ENCODE measurements around the gene WNT10A. TPM values are rescaled to one million over a fixed set of nuclear protein-coding genes. Genes with fewer than 3 reads are reported as not detected.

Gene WNT10A
- polyA plus RNA-seq, 10 donors: 0.08 to 4.1 (median 0.27) TPM; not detected in 3

- DNase-seq: peak; percentile 35 to 72 (median 56)
Observed at GRCh38 chr2:218892693-218893348, 12.2 kb downstream of the WNT10A start.

GRCh38 chr2:218893349-218894150, 12.9 kb downstream of the WNT10A start:
- no peak for DNase-seq

GRCh38 chr2:218894151-218894879, 13.7 kb downstream of the WNT10A start:
- DNase-seq: no peak

GRCh38 chr2:218894880-218895157, 14.2 kb downstream of the WNT10A start:
- no peak for DNase-seq

DNA sequence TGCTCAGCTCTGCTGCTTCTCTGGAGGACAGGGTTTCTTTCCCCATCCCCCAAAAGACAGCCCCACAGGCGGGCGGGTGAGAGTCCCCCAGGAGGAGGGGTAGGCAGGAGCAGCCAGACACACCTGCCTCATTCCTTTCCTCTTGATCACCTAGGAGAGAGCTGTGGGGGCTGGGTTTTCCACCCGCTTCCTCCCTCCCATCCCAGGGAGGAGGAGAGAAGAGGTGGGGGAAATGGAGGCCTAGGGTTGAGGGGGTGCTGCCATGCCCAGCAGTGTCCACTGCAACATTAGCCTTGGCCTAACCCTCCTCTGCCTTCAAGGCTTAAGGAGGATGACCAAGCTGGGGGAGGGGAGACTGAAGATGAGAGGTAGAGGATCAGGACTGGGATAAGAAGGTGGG, 14.7 kb downstream of the WNT10A start:
- DNase-seq: no peak

- no peak for DNase-seq
Observed at GRCh38 chr2:218895759-218896500, 15.3 kb downstream of the WNT10A start.

- DNase-seq: no peak
Observed at GRCh38 chr2:218896501-218897393, 16.1 kb downstream of the WNT10A start.

DNA sequence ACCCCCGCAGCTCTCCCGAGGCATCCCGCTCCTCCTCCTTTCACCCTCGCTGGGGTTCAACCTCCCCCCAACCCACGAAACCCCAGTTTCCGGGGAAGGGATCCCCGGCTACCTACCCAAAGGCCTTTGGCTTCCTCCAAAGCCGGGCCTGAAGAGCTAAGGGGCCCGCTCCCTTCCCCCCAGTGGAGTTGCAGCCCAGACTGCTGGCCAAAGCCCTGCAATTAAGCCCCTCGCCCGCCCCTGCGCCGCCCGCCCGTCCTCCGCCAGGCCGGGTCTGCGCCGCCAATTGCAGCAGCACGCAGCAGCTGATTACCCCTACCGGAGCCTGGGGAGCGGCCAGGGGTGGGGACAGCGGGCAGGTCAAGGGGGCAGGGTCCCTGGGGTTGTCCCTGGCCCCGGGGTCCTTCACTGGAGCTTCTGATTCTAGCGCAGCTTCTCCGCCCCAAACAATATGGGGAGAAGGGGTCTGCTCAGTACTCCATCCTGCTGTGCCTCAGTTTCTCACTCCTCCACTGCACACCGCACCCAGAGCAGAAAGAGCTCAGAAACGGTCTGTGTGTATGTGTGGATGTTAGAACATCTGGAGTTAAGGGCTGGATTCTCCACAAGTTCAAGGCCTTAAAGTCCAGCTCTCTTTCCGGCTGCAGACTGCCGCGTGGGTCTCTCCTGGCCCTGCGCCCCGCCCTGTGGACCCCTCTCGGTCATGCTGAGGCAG, 16.9 kb downstream of the WNT10A start:
- DNase-seq: no peak

DNA sequence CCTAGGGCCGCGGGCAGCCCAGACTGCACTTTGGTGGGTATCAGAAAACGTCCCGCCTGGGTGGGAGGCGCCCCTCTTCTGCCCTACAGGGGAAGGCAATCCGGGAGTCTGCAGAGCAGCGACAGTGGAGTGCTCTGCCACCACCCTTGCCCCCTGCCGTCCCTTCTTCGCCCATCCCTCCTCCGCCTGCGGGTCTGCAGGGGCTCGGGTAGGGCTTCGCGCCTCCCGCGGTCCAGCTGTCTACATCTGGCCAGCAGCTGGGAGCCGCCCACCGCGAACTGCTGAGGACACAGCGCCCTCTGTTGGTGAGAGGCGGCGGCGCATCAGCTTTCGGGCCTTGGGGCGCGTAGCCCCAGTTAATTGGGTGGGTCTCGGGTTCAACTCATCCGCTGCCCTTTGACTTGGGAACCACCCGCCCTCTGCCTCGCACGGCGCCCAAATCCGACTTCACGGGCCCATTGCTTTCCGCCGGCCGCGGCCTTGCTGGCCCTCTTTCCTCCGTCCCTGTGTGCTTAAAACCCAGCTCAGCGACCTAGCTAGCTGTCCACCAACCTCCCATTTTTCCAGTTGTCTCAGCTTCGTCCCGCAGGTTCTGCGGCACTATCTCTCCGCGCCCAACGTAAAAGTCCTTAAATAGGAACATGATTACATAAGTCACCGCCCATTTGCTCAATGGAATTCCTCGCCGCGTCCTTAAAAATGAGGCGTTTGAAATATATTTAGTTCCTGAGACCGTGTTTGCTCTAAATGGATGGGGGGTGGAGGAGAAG, 17.6 kb downstream of the WNT10A start:
- peak; percentile 33 to 85 (median 76) for DNase-seq

DNA sequence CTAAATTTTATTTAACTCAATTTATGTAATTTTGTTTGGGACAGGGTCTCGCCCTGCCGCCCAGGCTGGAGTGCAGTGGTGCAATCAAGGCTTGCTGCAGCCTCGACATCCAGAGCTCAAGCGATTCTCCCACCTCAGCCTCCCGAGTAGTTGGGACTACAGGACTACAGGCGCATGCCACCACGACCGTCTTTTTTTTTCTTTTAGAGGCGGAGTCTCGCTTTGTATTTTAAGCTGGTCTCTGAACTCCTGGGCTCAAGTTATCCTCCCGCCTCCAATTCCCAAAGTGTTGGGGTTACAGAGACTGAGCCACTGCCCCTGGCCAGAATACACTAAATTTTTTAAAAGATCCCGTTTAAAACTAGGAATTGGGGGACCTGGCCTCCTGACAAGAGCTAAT, 18.5 kb downstream of the WNT10A start:
- DNase-seq: no peak

DNA sequence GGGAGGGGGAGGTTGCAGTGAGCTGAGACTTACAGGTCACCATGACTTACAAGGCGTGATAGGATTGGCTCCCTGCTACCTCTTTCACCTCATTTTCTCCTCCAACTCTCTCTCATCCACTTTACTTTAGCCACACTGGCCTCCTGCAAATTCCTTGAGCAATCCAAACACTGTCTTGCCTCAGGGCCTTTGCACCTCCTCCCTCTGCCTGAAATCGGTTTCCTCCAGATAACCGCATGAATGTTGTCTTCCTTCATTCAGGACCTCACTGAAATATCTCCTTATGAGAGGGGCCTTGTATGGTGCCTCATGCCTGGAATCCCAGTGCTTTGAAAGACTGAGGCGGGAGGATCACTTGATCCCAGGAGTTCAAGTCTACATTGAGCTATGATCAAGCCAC, 21.8 kb downstream of the WNT10A start:
- DNase-seq: no peak

DNA sequence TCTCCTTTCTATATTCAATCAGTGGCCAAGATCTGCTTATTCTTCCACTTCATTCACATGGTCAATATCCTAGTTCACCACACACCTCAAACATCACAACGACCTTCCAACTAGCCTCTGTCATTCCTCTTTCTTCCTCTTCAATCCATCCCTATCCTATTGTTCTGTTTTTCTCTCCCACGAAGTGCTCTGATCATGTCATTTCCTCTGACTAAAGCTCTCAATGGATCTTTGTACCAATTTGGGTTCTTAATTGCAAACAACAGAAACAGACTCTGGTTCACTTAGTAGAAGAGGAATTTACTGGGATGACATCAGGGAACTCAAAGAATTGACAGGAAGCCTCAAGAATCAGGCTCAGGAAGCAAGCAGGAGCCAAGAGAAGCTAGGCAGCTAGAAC, 23.5 kb downstream of the WNT10A start:
- no peak for DNase-seq

DNA sequence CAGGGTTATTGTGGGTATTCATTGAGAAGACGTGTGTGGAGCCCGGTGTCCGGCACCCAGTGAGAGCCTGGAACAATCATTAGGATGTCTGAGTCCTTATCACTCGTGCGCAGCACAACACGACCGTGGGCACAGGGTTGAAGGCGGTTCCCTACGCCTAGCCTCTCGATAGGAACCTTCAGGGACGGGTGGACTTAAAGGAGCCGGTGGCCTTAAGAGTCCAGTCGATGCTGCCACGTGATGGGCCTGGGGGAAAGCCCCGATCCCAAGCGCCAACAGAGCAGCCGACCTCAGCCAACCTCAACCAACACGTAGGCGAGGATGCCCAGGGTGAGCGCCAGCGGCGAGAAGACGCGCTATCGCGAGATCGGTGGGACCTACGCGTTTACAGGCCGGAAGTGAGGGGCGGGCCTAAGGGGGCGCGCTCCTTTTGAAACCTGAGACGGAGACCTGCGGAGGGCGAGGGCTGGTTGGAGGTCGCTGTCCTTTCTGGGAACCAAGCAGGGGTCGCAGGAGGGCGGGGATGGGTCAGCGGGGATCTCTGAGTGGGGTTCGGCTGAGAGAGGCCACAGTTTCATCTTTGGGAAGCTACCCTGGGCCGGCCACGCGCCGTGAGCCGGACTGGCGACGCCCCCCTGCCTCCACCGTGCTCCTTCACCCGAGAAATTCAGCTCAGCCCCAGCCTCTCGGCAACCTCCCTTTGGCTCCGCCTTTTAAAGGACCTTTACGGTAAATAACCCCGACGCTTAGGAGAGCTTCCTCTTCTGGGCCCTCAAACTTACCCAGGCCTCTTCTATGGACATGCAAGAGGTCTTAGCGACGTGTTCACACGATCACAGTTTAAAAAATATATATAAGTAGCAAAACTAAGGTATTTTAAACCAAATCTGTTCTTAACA, 28.3 kb downstream of the WNT10A start:
- peak; percentile 84 to 94 (median 90) for DNase-seq

DNA sequence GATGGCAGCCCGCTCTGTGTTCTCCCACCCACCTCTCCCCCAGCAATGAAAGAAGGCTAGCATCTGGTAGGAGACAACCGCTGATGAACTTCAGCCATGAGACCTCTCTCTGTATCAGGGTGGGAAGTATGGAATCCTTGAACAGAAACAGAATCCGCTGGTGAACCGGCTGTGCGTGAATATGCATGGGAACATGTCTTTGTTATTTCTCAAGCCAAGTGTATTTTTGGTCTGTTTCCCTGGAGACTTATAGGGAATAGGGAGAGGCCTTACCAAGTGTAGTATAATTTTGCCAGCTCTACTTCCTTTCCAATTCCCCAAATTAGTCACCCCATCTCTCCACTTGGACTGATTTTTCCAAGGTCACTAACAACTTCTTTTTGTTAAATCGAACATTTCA, 30.1 kb downstream of the WNT10A start:
- no peak for DNase-seq

DNA sequence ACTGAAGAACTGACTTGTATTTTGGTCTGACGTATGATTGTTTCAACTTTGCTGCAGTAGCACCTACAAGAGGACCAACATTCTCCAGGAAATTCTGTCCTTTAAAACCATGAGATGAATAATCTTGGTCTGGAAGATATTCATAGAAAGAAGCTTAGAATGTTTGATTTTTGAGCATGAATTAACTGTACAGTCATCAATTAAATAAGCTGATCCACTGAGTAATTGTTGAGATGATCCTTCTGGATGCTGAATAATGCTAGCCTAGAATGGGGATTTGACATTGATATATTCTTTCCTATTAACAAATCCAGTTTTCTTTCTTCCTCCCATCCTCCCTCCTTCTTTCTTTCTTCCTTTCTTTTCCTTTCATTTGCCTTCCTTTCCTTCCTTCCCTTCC, 39.9 kb downstream of the WNT10A start:
- DNase-seq: no peak

DNA sequence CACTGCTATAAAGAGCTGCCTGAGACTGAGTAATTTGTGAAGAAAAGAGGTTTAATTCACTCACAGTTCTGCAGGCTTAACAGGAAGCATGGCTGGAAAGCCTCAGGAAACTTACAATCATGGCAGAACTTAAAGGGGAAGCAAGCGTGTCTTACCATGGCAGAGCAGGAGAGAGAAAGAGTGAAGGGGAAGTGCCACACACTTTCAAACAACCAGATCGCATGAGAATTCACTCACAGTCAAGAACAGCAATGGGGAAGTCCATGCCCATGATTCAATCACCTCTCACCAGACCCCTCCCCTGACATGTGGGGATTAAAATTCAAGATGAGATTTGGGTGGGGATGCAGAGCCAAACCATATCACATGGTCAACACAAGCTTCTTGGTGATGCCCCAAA, 44.1 kb downstream of the WNT10A start:
- DNase-seq: no peak

- DNase-seq: no peak
Observed at GRCh38 chr2:218925434-218925833, 44.8 kb downstream of the WNT10A start.

GRCh38 chr2:218927422-218927821, 46.8 kb downstream of the WNT10A start:
- DNase-seq: no peak

GRCh38 chr2:218927876-218928275, 47.2 kb downstream of the WNT10A start:
- DNase-seq: no peak
